Activated CD8-positive, alpha-beta memory T cell treated with anti-CD3 and anti-CD28 coated beads for 4 hours (primary cell): ENCODE results near the gene SLC35F3.
"Not testable (repeated sequence)": the region's sequence is repeated elsewhere in the genome, so short reads cannot be mapped to it uniquely, and the experiment has no call there.

Experiments
- DNase-seq, 2 donors: peaks; one replicate each; pipeline ENCODE4 v3.0.0-alpha.2; 2020; ENCODE audit warnings: low read depth in 2 of 2

The SLC35F3 gene

DNA sequence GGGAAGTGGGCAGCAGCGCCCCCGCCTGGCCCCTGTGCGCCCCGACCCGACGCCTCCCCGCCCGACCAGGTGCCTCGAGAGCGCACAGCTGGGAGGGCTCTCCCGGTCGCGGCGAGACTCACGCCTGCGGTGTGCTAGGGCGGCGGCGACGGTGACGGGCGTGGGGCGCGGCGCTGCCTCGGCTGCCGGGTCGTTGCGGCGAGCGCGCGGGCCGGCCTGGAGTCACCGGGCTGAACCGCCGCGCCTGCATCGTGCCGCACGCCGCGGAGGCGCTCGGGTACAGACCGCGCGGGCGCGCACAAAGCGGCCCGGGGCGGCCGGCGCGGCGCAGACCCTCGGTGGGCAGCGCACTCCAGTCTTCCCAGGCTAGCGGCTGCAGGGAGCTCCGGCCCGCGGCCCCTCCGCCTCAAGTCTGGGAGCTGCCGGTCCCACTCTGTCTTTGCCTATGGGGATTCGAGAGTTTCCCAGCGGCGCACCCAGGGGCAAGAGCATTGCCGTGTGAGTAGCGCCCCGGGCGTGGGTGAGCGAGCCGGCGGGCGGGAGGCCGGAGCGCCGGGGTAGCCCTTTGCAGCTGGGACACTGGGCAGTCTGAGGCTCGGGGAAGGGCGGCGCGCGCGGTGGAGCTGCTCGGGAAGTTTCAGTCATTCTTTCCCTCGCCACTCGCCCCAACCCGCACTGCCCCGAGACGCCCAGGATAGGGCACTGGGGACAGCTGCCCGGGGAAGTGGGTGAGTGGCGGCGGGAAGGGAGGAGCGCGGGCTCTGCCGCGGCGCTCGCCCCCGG, at the start of gene SLC35F3:
Gene SLC35F3, plus strand, starts transcription at position 44 of the 783 bp plus-strand sequence.
- no peak for DNase-seq

DNA sequence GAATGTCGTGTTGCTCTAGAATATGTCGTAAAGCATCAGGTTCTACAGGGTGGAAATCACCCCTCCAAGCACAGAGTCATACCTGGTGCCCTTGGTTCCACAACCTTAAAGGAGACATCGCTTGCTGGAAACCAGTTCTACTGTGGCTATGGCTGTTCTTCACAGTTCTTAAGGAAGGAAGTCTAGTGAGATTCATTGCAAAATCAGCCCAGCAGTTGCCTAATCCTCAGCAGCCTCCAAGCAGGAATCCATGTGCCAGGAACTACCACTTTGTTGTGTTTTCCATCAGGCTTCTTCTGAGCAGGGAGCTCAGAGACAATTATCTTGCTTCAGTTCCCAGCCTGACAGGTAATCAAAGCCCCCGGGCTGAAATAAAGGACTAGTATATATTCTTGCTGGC, 45.0 kb upstream of the SLC35F3 start:
- no peak for DNase-seq

DNA sequence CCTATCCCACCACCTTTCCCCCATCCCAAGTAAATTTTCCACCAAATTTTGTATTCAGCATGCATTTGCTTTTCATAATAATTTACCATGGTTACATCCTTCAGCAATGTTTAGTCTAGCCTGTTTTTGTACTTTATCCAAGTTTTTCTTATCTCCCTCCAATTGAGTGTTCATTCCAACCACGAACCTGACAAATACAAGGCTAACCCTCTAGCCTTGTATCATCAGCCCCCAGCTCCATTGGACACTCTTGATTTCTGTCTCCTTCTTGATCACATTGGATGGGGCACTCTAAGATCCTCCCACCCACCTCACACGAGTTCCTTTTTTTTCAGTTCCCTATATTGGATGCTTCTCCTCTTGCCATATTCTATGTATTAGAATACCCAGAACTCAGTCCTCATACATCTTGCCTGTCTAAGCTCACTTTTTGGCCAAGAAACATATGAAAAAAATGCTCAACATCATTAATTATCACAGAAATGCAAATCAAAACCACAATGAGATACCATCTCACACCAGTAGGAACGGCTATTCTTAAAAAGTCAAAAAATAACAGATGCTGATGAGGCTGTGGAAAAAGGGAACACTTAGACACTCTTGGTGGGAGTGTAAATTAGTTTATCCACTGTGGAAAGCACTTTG, 40.5 kb upstream of the SLC35F3 start:
- DNase-seq: no peak

DNA sequence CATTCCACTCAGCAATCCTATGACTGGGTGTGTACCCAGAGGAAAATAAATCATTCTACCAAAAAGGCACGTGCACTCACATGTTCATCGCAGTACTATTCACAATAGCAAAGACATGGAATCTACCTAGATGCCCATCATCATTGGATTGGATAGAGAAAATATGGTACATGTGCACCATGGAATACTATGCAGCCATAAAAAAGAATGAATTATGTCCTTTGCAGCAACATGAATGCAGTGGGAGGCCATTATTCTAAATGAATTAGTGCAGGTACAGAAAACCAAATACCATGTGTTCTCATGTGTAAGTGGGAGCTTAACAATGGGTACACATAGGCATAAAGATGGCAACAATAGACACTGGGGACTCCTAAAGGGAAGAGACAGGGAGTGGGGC, 39.9 kb upstream of the SLC35F3 start:
- DNase-seq: no peak

DNA sequence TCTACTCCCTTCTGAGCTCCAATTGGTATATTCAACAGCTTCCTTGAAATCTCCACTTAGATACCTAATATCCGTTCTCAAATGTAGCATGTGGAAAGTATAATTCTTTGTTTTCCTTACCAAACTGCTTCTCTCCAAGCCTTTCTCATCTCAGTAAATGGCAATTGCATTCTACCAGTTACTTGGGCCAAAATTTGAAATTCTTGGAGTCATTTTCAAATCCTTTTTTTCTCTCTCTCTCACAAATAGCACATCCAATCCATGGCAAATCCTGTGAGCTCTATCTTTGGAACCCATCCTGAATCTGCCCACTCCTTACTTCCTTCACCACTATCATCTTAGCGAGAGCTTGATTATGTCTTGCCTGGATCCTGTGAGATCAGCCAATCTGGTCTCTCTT, 39.3 kb upstream of the SLC35F3 start:
- no peak for DNase-seq

DNA sequence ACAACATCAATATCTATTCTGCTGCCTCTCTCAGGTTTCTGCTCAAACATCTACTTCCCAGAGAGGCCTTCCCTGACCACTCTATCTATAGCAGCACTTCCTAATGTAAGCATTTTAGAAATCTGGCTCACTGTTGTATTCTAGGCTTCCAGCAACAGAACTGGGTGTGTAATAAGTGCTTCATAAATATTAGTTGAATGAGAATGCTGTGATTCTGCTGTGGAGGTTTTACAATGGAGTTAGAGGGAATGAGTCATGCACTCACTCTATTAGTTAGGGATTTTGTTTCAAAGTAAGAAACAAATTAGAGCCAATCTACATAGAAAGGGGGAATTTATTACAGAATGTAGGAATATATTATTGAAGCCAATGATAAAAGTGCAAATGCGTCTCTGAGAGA, 38.6 kb upstream of the SLC35F3 start:
- DNase-seq: no peak

DNA sequence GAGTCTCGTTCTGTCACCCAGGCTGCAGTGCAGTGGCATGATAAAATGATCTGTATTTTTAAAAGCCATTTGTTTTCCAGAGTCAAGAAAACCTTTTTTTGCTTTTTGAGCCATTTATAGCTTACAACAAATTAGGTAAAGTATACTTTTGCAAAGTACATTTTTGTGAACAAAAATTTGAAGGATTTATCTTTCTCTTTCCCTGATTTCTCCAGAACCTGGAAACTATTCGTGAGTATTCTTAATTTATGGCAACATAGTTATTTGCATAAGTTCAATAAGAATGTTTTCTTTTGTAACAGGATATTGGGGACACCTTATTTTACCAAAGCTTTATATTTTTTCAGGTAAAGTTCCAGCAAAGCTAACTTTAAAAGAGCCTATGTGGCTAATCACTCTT, 37.4 kb upstream of the SLC35F3 start:
- no peak for DNase-seq

DNA sequence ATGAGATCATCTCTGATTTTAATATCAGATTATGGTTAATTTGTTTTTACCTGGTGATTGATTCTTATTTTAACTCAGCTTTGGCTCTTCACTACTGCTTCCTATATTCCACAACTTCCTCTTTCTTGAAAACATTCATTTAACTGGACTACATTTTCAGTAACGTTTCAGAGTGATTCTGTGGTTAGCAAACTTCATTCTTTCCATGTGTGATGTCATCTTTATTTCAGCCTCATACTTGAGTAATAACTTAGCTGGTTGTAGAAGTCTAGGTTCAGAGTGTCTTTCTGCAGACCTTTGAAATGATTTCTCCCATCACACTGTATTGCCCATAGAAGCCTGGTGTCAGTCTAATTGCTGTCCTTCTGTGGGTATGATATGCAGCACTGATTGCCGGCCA, 36.0 kb upstream of the SLC35F3 start:
- DNase-seq: no peak

DNA sequence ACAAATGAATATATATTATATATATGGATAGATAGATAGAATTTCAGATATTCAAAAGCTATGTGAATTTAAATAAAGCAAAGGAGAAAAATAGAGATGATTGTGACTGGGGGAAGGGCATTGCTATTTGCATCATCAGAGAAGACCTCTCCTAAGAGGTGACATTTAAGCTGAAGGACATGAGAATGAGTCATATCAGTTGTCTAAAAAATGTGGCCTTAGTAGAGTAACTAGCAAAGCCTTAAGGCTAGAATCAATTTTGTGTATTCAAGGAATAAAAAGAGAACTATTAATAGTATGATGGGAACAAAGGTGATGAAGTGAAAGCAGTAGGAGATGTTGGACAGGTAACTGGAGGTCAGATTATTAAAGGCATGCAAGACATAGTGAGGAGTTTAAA, 34.8 kb upstream of the SLC35F3 start:
- DNase-seq: no peak

DNA sequence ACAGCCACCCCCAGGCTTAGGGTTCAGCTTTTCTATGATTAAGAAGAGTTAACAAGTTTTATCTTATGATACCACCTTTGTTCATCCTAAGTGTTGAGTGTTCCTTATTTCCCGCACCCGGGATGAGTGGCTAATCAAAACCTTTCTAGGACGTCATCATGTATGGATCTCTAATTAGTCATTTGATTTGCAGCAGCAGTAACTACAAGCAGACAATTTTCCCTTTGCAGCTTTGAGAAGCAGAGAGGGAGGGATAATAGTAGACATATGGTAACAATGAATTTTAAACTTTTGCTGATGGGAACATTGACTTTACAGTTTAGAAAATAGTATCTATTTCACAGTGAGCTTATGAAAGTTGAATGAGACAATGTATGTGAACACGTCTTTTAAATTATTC, 30.8 kb upstream of the SLC35F3 start:
- DNase-seq: no peak

DNA sequence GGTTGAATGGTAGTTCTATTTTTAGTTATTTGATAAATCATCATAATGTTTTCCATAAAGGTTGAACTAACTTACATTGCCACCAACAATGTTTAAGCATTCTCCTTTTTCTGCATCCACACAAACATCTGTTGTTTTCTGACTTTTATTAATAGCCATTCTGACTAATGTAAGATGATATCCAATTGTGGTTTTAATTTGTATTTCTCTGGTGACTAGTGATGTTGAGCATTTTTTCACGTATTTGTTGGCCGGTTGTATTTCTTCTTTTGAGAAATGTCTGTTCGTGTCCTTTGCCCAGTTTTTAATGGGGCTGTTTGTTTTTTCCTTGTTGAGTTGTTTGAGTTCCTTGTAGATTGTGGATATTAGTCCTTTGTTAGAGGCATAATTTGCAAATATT, 24.6 kb upstream of the SLC35F3 start:
- no peak for DNase-seq

DNA sequence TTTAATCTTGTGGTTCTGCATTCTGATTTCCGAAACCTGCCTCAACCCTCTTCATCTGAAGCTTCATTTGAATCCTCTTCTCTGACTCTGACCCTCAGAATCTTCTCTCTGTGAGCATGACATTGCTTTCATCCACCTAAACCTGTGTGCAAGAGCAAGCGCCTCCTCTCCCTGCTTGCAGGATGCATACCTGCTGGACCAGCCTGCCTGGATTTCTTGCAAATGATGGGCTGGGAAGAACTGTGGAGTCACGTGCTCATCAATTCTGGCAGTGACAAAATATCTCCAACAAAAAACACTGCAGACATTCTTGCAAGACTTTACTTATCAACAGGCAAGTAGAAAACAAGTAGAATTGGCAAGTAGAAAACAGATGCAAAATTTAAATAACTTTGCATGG, 20.8 kb upstream of the SLC35F3 start:
- DNase-seq: no peak

DNA sequence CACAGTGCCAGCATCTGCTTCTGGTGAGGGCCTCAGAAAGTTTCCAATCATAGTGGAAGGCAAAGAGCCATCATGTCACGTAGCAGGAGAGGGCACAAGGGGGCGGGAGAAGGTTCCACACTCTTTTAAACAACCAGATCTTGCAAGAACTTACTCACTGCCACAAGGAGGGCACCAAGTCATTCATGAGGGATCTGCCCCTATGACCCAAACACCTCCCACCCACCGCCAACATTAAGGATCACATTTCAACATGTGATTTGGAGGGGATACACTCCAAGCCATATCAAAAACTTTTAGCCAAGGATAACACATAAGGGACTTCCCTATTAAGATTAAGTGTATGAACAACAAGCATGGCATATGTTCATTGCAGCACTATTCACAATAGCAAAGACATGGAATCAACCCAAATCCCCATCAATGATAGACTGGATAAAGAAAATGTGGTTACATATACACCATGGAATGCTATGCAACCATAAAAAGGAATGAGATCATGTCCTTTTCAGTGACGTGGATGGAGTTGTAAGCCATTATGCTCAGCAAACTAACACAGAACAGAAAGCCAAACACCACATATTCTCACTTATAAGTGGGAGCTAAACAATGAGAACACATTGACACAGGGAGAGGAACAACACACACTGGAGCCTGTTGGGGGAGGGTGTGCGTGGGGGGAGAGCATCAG, 19.9 kb upstream of the SLC35F3 start:
- DNase-seq: no peak

DNA sequence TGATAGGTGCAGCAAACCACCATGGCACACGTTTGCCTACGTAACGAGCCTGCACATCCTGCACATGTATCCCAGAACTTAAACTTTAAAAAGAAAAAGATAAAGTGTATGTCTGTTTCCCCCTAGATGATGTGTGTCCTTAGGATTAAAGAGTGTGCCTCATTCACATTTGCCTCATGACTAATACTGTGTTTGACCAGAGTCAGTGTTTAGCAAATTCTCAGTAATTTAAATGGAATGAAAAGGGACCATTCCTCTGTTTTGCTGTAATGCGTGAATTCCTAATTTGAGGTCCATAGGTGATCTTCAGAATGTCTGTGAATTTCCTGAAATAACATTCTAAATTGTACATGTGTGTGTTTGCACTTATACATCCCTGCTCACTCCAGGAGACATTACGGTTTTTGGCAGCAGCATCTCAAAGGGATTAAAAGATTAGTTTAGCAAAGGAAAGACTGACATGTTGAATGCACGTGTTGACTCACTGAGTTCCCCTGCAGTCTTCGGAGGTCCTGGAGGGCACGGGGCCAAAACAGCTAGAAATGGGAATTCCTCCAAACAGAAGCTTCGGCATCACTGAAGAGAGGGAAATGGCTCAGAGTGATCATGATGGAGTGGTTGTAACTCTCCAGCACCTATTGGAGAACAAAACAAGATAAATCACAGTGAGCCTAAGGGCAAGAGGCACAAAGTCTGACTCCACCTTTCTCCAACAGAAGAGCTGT, 19.1 kb upstream of the SLC35F3 start:
- no peak for DNase-seq

DNA sequence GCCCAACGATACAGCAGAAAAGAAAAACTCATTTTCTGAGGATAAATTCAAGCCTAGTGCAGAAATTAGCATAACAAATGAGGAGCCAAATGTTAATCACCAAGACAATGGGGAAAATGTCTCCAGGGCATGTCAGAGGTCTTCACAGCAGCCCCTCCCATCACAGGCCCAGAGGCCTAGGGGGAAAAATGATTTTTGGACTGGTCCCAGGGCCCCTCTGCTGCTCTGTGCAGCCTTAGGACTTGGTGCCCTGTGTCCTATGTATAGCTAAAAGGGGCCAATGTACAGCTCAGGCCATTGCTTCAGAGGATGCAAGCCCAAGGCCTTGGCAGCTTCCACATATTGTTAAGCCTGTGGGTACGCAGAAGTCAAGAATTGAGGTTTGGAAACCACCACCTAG, 13.3 kb upstream of the SLC35F3 start:
- not testable (repeated sequence) for DNase-seq

DNA sequence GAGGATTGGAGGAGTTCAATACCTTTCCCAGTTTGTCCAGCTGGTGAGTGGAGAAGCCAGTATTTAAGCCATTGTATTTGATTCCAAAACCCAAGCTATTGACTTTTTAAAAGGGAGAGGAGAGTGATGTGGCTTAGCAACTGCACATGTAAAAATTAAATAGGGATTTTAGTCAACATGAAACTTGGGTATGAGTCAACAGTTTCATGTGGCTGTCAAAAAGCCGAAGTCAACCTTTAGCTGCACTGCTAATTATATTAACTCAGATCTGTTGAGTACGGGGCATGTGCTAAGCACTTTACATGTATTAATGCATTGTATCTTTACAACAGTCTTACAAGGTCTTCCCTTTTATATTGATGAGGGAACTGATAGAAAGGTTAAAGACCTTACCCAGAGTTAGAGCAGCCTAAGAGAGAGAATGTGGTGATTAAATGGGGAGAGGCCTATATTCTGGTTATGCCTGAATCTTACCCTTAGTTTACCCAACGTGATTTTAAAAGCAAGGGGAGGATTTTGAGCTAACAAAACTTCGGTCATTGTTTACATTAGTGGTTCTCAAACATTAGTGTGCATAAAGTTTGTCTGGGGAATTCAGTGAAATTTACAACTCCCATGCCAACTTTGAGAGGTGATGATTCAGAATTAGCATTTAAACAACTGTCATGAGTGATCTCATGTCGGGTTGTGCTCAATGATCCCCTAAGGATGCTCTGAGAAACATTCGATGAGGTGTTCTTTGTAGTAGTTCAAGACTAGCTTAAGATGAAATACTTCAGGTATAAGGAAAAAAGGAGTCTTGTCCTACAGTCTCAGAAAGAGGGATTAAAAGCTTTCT, 6.9 kb upstream of the SLC35F3 start:
- DNase-seq: no peak

DNA sequence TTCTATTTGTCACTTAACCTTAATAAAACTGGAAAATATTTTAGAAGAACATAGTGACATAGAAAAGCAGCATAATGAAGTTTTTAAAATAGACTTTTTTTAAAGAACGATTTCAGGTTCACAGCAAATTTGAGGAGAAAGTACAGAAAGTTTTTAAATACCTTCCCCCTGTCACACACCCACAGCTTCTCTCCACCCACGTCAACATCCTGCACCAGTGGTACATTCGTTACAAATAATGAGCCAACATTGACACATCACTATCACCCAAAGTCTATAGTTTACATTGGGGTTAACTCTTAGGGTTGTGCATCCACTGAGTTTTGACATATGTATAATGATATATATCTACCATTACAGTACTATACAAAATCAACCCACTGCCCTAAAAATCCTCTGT, 3.0 kb upstream of the SLC35F3 start:
- no peak for DNase-seq

DNA sequence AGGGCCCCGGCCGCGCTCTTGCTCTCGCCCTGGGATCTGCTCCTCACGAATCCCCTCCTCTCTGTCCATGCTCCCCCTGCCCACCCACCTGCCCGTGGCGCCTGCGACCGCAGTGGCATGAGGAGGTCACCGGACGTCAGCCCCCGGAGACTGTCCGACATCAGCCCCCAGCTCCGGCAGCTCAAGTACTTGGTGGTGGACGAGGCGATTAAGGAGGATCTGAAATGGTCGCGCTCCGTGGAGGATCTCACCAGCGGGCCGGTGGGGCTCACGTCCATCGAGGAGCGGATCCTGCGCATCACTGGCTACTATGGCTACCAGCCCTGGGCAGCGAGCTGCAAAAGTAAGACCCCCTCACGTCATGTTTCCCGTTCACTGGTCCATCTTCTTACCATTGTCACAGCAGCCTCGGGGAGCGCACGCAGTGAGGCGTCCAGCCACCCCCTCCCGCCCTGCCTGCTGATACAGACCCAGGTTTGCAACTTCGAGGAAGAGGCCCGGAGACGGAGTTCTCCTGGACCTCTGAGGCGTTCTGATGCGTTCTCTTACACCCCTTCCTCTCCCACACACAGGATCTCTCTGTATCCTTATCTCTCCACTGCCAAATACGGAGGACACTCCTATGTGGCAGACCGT, 1.1 kb downstream of the SLC35F3 start:
- DNase-seq: no peak

DNA sequence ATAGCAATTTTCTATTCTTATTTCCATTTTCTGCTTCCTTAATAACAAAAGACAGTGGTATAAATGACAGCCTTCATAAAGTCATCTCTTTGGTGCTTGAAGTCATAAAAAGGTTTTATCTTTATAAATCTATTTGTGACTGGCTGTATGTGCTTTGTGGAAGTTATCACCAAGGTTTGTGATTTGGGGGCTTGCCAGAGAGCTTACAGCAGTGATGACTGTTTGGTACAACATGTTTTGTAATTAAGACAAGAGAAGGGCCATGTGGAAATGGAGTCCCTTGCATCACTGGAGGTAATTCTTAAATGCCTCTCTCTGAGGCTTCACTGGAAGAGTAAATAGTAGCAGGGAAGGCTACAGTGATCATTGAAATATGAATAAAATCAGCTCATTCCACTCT, 2.7 kb downstream of the SLC35F3 start:
- DNase-seq: no peak

DNA sequence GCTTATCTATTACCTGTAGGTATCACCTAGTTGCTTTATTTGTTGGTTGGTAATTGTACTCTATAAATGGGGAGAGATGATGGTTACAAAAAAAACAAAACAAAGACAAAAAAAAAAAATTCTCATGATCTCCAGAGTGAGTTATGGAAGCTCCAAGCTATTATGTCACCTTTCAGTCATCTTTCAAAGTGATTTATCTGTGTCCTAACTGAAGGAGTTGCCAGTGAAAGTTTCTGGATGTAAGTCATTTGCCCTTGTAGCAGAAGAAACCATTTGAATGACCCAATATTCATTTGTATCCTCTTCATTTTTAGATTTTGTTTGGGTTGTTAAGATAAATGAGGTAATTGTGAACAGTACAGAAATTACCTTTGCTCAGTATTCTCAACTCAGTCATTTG, 3.6 kb downstream of the SLC35F3 start:
- DNase-seq: no peak

DNA sequence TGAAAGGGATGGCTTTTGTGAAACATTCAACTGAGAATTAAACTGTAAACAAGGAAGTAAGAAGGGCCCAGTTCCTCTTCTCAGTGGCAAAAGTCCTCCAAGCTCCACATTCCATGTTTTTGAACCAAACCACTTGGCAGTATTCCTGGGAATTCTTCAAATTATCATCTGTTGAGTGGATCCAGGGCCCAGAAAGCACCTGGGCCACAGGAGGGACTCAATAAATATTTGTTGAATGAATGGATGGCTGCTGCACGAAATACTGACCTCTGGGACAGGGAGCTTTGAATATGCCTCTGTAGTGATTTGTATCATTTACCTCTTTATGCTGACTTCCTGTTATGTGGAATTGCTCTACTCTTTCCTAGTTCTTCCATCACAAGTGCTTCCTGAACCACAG, 4.7 kb downstream of the SLC35F3 start:
- no peak for DNase-seq
